MM.1S (cell line): ENCODE measurements around the gene TMEM238.

Experiments
- DNase-seq: peaks from one replicate; pipeline ENCODE4 v3.0.0-alpha.2; 2015
- H2AFZ ChIP-seq: fragments of 300-600 bp; sonication (generic); 2 replicates; pipeline ENCODE4 v1.6.0; 2016; ENCODE audit warnings: antibody characterized with exemption, low read length
- H3F3A ChIP-seq: fragments of 300-600 bp; sonication (generic); 2 replicates; pipeline ENCODE4 v1.6.1; 2016; ENCODE audit warnings: mild to moderate bottlenecking, antibody characterized with exemption, low read length, moderate library complexity, mixed read lengths; ENCODE audit not compliant: insufficient read depth
- H3K27ac ChIP-seq: fragments of 300-600 bp; sonication (generic); 2 replicates; pipeline ENCODE4 v1.5.1; 2016; ENCODE audit warnings: mild to moderate bottlenecking, low read length
- H3K27me3 ChIP-seq: fragments of 300-600 bp; sonication (generic); replicated peaks from 2 replicates; pipeline ENCODE4 v1.6.0; 2016; ENCODE audit warnings: low read length; ENCODE audit not compliant: insufficient read depth
- H3K36me3 ChIP-seq: fragments of 300-600 bp; sonication (generic); replicated peaks from 2 replicates; pipeline ENCODE4 v1.6.1; 2016; ENCODE audit warnings: mild to moderate bottlenecking, low read length, mixed read lengths; ENCODE audit not compliant: insufficient read depth
- H3K4me1 ChIP-seq: fragments of 300-600 bp; sonication (generic); 2 replicates; pipeline ENCODE4 v1.6.1; 2016; ENCODE audit warnings: low read length, mixed read lengths
- H3K4me2 ChIP-seq: fragments of 300-600 bp; sonication (generic); 2 replicates; pipeline ENCODE4 v1.6.0; 2016; ENCODE audit warnings: low read depth, low read length
- H3K4me3 ChIP-seq: fragments of 300-600 bp; sonication (generic); 2 replicates; pipeline ENCODE4 v1.5.1; 2016; ENCODE audit warnings: low read length, mixed read lengths
- H3K79me2 ChIP-seq: fragments of 300-600 bp; sonication (generic); 2 replicates; pipeline ENCODE4 v1.6.1; 2016; ENCODE audit warnings: mixed run types, low read length, mixed read lengths
- H3K9ac ChIP-seq: fragments of 300-600 bp; sonication (generic); 2 replicates; pipeline ENCODE4 v1.6.1; 2016; ENCODE audit warnings: low read length, mixed read lengths
- H3K9me2 ChIP-seq: fragments of 300-600 bp; sonication (generic); replicated peaks from 2 replicates; pipeline ENCODE4 v1.6.1; 2016; ENCODE audit warnings: mild to moderate bottlenecking, low read length, mixed read lengths; ENCODE audit not compliant: insufficient read depth
- H3K9me3 ChIP-seq: fragments of 300-600 bp; sonication (generic); replicated peaks from 2 replicates; pipeline ENCODE4 v1.6.1; 2016; ENCODE audit warnings: mild to moderate bottlenecking, low read length, mixed read lengths; ENCODE audit not compliant: insufficient read depth
- H4K20me1 ChIP-seq: fragments of 300-600 bp; sonication (generic); 2 replicates; pipeline ENCODE4 v1.6.1; 2016; ENCODE audit warnings: mild to moderate bottlenecking, low read length, moderate library complexity, mixed read lengths; ENCODE audit not compliant: insufficient read depth
- EZH2 ChIP-seq: fragments of 300-600 bp; sonication (generic); optimal IDR thresholded peaks from 2 replicates; pipeline ENCODE3; 2017; ENCODE audit warnings: low read depth, mild to moderate bottlenecking, antibody characterized with exemption, low read length, mixed read lengths
- EZH2phosphoT487 ChIP-seq: fragments of 300-600 bp; sonication (generic); IDR thresholded peaks from 2 replicates; pipeline ENCODE4 v1.6.1; 2018; ENCODE audit warnings: antibody characterized with exemption, low read length
- TF ChIP-seq, protein P1 (sequence below): fragments of 300-600 bp; sonication (generic); IDR thresholded peaks from 2 replicates; pipeline ENCODE4 v1.5.1; 2016; ENCODE audit warnings: antibody characterized with exemption, low read length, mixed read lengths

TMEM238 gene

DNA sequence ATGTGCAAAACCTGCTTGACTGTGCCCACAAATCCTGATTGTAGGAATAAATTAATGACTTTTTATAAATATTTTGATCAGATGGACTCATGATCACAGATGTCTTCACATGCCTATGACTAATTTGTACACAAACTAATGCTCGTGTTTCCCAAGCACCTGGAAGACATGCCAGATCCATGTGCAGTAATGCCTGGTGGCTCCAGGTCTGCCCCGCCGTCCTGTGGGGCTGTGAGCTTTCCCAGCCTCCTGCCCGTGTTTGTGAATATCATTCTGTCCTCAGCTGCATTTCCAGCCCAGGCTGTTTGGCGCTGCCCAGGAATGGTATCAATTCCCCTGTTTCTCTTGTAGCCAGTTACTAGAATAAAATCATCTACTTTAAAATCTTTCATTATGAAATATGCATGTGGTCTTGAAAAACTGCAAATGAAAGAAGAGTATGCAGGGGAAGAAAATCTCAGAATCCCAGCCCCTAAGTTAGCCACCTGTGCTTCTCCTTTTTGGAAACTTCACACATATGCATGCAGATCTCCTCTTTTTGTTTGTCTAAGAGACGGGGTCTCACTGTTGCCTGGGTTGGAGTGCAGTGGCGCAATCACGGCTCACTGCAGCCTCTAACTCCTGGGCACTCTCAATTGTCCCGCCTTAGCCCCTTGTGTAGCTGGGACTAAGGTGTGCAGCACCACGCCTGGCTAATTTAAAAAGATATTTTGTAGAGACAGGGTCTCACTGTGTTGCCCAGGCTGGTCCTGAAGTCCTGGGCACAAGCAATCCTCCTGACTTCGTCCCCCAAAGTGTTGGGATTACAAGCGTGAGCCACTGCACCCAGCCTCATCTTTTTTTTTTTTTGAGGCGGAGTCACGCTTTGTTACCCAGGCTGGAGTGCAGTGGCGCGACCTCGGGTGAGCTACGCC is 7.9 kb upstream of the TMEM238 start:
- H2AFZ ChIP-seq, result no peak overlapping the region
- H3K9ac ChIP-seq, result no peak overlapping the region
- no peaks in the 10 kb centered on the region for H3K9me3 ChIP-seq
- H3K27ac ChIP-seq, result no peak overlapping the region
- DNase-seq, result no peak
- peaks cover 50% of the 10 kb centered on the region for H3F3A ChIP-seq
- H3K79me2 ChIP-seq, result peaks cover 26% of the 10 kb centered on the region
- peaks cover 6% of the 10 kb centered on the region for H3K4me1 ChIP-seq
- no peaks in the 10 kb centered on the region for H3K27me3 ChIP-seq
- H3K4me3 ChIP-seq, result no peak overlapping the region
- no peak overlapping the region for H3K4me2 ChIP-seq
- no peaks in the 10 kb centered on the region for H3K9me2 ChIP-seq
- peaks cover 32% of the 10 kb centered on the region for H4K20me1 ChIP-seq
- TF ChIP-seq, protein P1, sequence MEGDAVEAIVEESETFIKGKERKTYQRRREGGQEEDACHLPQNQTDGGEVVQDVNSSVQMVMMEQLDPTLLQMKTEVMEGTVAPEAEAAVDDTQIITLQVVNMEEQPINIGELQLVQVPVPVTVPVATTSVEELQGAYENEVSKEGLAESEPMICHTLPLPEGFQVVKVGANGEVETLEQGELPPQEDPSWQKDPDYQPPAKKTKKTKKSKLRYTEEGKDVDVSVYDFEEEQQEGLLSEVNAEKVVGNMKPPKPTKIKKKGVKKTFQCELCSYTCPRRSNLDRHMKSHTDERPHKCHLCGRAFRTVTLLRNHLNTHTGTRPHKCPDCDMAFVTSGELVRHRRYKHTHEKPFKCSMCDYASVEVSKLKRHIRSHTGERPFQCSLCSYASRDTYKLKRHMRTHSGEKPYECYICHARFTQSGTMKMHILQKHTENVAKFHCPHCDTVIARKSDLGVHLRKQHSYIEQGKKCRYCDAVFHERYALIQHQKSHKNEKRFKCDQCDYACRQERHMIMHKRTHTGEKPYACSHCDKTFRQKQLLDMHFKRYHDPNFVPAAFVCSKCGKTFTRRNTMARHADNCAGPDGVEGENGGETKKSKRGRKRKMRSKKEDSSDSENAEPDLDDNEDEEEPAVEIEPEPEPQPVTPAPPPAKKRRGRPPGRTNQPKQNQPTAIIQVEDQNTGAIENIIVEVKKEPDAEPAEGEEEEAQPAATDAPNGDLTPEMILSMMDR, result no peak
- TF ChIP-seq EZH2phosphoT487, result no peak
- no peak for TF ChIP-seq EZH2
- H3K36me3 ChIP-seq, result peaks cover 15% of the 10 kb centered on the region

DNA sequence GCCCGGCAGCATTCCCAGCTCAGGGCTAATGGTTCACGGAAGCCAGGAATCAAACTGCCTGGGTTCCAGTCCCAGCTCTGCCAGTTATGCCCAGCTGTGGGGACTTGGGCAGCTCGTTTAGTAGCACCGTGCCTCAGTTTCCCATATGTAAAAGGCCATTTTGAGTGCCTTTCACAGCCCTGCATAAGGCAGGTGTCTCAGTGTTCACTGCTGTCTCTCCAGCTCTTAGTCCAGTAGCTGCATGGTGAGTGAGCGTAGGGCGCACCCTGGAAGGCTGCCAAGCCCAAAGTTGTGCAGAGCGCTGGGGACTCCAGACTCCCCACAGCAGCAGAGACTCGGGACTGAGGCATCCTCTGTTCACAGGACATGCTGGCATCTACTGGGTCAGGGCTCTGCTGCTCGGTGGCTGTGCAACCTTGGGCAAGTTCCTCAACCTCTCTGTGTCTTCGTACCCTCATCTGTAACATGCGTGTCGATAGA is 7.1 kb upstream of the TMEM238 start:
- TF ChIP-seq EZH2phosphoT487 (no peak), EZH2 (no peak)
- TF ChIP-seq, protein P1, result no peak
- Histone ChIP-seq H3K9me2 (no peaks in the 10 kb centered on the region), H3K4me1 (peaks cover 8% of the 10 kb centered on the region), H3K9me3 (no peaks in the 10 kb centered on the region), H3K4me3 (no peak overlapping the region), H2AFZ (no peak overlapping the region), H3K27ac (no peak overlapping the region), H3K79me2 (peaks cover 34% of the 10 kb centered on the region), H3K27me3 (no peaks in the 10 kb centered on the region), H3F3A (peaks cover 57% of the 10 kb centered on the region), H3K4me2 (no peak overlapping the region), H4K20me1 (peaks cover 39% of the 10 kb centered on the region), H3K36me3 (peaks cover 19% of the 10 kb centered on the region), H3K9ac (no peak overlapping the region)
- no peak for DNase-seq

DNA sequence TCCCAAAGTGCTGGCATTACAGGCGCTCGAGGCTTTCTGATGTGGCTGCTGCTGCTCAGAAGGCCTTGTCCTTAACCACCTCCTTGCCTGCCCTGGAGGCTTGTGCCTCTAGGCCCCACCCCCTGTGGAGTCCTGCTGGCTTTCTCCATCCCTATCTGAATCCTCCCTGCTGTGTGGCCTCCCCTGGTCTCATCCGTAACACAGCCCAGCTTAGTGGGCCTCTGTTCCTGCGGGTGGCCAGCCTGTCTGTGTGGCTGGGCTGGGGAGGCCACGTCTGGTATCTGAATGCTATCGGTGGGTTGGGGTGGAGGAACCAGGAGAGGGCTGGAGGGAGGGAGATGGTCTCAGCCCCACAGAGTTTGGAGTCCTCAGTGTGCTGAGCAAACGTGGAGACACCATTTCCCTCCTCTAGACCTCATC is 6.4 kb upstream of the TMEM238 start:
- no peak overlapping the region for H3K27ac ChIP-seq
- peaks cover 19% of the 10 kb centered on the region for H3K36me3 ChIP-seq
- H3K9me3 ChIP-seq, result no peaks in the 10 kb centered on the region

More for the DNA sequence above, 6.4 kb upstream of the TMEM238 start:
- H4K20me1 ChIP-seq, result peaks cover 41% of the 10 kb centered on the region
- no peaks in the 10 kb centered on the region for H3K9me2 ChIP-seq
- no peak overlapping the region for H3K4me3 ChIP-seq
- no peak for TF ChIP-seq EZH2phosphoT487
- H2AFZ ChIP-seq, result no peak overlapping the region
- peaks cover 39% of the 10 kb centered on the region for H3K79me2 ChIP-seq
- no peak overlapping the region for H3K4me2 ChIP-seq
- H3K9ac ChIP-seq, result no peak overlapping the region
- DNase-seq, result no peak
- peaks cover 62% of the 10 kb centered on the region for H3F3A ChIP-seq
- no peaks in the 10 kb centered on the region for H3K27me3 ChIP-seq
- peaks cover 8% of the 10 kb centered on the region for H3K4me1 ChIP-seq
